GM19099 (cell line): ENCODE data around the gene FKBP9.

Source experiments
- POLR2A ChIP-seq: IDR thresholded peaks from 3 replicates; pipeline ENCODE4 v1.6.1; 2011; ENCODE audit warnings: low read depth; ENCODE audit not compliant: insufficient read length; ENCODE audit errors: extremely low read depth

Gene FKBP9, protein sequence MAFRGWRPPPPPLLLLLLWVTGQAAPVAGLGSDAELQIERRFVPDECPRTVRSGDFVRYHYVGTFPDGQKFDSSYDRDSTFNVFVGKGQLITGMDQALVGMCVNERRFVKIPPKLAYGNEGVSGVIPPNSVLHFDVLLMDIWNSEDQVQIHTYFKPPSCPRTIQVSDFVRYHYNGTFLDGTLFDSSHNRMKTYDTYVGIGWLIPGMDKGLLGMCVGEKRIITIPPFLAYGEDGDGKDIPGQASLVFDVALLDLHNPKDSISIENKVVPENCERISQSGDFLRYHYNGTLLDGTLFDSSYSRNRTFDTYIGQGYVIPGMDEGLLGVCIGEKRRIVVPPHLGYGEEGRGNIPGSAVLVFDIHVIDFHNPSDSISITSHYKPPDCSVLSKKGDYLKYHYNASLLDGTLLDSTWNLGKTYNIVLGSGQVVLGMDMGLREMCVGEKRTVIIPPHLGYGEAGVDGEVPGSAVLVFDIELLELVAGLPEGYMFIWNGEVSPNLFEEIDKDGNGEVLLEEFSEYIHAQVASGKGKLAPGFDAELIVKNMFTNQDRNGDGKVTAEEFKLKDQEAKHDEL

DNA sequence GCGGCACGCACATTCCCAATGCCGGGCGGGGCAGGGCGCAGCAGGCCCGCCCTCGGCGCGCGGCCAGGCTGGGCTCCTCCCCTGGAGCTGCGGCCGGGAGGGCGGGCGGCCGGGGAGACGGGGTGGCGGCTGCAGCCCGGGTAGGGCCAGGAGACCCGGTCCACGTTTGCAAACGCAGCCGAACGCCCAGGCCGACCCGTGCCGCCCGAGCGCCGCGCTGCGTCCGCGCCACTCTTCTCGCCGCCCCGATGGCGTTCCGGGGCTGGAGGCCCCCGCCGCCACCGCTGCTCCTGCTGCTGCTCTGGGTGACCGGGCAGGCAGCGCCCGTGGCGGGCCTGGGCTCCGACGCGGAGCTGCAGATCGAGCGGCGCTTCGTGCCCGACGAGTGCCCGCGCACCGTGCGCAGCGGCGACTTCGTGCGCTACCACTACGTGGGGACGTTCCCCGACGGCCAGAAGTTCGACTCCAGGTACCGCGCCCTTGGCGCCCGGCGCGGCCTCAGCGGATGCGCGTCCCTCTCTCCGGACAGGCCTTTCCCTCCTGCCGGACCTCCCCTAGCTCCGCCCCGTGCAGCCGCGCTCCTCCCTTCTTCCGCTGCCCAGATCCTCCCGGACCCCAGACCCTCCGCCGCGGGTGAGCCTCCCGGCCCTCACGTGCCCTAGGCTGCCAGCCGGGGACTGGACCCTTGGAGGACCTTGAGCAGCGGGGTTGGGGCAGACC, at the start of gene FKBP9:
FKBP9 (plus strand) TSS at position 115 of the 720 bp plus-strand sequence; CDS start at position 249, 134 bp downstream.
- TF ChIP-seq POLR2A = no peak

DNA sequence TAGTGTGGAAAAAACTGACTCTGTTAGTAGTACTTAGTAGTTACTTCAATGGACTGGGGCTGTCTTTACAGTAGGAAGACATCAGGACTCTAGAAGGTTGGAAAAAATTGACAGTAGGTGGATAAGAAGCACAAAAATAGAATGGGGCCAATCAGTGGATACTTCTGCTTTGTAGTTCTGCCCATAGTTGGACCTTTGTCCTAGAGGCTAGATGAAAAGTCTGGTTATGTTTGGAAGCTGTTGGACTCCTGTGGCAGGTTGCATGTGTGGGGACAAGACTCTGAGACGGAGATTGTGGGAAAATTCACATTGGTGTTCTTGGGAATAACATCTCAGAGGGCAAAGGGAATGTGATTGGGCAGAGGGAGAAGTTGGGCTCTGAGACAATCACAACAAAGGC, 47.0 kb upstream of the FKBP9 start:
- TF ChIP-seq POLR2A = no peak

DNA sequence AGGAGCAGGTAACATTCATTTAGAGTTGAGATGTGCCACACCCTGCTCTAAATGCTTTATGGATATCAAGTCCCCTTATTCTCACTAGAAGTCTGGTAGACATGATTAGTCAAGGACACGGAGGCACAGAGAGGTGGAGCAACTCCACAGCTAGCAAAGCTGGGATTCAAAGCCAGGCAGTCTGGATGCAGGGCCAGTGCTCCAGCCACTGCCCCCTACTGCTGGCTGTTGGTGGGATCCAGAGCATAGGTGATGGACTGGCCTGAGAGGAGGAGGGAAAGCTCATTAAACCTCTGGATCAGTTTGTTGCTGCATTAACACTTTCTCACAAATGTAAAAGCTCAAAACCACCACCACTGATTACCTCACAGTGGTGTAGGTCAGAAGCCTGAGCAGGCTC, 43.1 kb upstream of the FKBP9 start:
- TF ChIP-seq POLR2A = no peak

DNA sequence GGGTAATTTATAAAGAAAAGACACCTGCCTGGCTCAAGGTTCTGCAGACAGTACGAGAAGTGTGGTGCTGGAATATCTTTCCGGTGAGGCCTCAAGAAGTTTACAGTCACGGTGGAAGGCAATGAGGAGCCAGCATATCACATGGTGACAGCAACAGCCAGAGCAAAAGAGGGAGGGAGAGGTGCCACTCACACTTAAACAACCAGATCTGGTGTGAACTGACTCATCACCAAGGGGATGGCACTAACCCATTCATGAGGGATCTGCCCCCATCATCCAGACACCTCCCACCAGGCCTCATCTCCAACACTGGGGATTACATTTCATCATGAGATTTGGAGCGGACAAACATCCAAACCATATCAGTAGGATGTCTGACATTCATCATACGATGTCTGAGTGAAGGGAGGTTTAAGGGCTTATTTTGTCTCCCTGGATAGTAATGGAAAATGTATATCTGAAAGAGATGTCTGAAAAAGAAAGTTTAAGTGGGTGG, 42.2 kb upstream of the FKBP9 start:
- TF ChIP-seq POLR2A = no peak

DNA sequence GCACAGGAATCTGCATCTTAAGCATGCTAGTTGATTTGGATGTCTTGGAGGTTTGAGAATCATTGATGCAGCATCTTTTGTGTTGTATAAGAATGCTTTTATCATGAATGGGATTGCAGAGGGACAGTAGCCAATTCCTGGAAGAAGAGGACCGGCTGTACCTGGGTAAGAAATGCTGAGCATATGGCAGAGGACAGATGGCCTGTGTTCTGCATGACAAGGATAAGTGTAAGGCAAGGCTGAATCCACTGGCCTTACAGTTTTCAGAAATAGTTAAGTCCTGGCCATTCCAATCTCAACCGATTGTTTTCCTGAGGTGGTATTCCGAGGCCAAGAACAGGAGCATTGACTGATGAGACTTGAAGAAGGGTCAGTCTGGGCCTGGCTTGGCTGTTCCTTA, 41.2 kb upstream of the FKBP9 start:
- no peak for TF ChIP-seq POLR2A

DNA sequence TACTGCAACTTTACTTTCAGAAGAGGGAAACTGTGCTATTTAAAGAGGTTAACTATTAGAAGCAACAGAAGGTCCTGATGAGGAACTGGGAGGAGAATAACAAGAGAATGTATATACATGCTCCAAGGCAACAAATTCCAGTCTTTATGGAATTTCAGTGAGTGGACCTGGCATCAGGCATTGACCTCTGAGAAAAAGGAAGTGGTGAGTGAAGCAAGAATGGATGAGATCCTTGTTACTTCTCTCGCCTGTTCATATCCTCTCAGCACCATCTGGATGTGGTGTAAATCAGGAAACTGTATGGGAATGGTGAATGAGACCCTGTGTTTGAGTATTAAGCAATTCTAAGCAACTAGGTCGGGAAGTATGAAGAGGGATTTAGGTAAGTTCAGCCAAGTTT, 35.3 kb upstream of the FKBP9 start:
- TF ChIP-seq POLR2A = no peak

DNA sequence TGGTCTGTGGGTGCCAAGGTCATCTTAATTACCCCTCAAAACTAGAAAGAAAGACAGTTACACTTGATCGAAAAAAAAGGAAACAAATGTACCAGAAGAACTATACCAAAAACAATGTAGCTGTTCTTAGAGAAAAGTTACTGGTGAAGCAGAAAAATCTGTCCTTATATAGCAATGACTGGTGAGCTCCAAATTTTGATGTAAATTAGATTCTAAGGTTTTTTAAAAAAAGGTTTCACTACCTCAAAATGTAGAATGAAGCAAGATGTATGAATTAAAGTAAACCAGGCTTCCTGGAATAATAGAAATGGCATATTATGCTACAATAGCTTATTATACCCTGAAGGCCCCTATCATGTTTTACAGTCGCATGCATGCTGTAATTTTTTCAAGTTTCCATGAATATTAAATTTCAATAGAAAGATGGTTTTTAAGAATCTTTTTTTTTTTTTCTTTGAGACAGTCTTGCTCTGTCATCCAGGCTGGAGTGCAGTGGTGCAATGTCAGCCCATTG, 28.4 kb upstream of the FKBP9 start:
- TF ChIP-seq POLR2A = no peak

DNA sequence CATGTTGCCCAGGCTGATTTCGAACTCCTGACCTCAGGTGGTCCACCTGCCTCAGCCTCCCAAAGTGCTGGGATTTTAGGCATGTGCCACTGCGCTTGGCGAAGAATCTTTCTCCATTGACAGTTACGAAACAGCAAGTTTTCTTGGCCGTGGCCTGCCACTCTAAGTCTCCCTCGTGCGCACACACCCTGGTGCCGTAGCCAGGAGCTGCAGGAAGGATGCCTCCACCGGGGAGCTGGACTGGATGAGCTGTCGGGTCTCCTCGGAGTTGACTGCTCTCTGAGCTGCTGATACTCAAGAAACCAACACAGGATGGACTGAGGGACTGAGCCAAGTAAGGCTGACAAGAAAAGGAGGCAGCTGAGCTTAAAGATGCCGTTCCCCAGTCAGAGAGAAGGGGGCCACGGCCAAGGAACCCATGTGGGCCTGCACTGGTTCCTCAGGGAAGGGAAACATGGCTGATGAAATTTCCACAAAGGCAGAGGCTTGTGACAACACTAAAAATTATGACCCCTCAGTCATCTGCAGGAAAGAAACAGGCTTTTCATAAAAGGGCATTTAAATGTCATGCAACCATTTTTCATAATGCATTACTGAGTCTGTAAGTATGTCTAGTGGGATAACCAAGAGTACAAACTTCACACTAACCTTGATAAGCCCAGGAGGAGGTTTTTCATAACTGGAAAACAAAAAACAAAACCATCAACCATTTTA, 27.7 kb upstream of the FKBP9 start:
- TF ChIP-seq POLR2A = no peak

DNA sequence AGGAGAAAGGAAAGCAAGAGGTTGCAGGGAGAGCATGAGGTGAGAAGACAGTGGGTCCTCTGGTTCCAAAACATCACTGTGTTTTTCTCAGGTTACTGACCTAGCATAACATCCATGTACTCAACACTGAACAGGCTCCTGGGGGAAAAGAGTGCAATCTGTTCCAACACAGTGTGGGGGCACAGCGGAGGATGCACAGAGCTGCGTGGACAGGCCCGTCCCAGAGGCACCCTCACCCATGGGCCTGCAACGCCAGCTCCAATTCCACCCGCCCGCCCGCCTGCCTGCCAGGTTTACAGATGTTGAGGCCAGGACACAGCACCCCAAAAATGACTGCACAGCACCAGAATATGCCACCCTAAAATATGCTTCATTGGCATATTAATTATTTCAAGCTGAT, 26.9 kb upstream of the FKBP9 start:
- TF ChIP-seq POLR2A = no peak

DNA sequence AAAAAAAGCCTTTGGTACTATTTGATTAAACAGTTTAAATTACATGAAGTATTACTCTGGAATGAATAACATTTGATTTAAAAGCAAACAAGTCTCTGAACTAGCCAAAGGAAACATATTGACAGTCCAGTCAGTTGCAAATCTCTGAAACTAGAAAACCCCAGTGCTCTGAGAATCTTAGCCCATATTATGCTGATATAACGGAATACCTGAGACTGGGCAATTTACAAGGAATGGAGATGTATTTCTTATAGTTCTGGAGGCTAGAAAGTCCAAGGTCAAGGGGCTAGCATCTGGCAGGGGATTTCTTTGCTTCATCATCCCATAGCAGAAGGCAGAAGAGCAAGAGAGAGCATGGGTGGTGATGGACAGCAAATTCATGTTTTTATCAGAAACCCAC, 21.7 kb upstream of the FKBP9 start:
- no peak for TF ChIP-seq POLR2A

DNA sequence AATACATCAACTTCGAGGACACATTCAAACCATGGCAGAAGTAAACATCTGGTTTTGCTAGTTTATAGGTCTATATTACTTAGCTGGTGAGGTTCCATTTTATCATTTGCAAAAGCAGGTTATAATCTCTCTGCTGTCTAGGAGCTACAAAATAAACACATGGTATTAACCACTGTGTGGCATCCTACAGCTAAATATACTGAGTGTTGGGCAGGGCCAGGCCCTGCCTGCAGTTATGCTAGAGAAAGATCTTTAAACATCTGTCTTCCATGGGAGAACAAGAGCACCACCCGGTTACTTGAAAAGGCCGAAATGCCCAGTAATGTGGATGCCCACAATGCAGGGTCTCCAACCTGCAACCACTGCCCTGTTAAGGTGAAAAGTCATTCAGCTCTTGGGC, 20.6 kb upstream of the FKBP9 start:
- TF ChIP-seq POLR2A = no peak

DNA sequence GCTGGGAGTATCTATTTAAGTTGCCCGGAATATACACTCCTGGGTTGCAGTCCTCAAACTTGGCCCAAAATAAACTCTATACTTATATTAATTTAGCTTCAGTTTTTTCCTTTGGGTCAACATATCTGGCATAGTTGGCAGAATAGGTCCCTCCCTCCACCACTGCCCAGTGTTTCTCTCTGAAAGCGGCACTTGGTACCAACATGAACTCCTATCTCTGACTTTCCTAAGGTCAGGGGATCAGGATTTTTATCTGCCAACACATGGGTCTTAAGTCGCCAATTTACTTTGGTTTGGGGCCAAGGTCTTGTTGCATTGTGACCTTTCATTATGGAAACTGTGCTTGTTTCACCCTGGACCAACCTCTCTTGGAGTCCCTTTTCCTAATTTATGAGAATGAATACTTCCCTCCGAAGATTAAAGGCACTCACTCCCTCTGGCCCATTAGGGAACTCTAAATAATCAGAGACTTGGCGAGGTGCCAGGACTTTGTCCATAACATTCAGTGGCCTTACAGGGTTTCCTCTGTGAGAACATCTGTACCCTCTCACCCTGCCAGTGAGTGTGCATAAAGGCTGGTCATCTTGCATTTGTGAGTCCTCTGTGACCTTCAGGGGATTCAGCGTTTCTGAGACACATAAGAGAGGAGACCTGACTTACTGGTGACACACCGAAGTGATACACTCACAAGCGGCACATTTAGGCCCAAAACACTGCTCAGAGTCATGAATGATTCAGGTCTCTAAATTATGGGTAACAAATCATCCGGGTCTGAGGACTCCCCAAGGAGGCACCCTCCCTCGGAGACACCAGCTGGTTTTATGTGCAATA, 19.7 kb upstream of the FKBP9 start:
- TF ChIP-seq POLR2A = no peak

DNA sequence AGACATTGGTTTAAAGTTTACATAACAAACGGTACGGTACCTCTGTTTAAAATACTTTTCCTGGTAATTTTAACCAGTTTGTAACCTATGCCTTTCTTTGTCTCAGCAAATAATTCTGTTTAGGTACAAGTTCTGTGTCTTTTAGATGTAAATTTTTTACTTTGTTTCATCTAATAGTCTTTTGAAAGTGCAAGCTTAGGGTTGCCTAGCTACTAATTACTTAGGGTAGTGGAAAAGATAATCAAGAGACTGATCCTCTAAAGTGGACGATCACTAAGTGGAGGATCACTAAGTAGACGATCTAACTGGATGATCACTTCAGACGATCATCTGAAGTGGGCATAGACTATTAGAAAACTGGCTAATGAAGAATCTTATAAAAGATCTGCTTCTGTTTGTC, 16.1 kb upstream of the FKBP9 start:
- no peak for TF ChIP-seq POLR2A
